ENCODE data around the gene PIAS1. TPM values are rescaled to one million over a fixed set of nuclear protein-coding genes. Genes with fewer than 3 reads are reported as not detected.

PIAS1 gene
- total RNA-seq, 4 donors from 2014 or later = 26.2 to 68.4 (median 53.1) TPM

- Histone ChIP-seq H3K4me1 (peaks cover 11 to 68% (median 63%) of the 10 kb centered on the region in 4 donors), H3K9me3 (no peaks in the 10 kb centered on the region), H3K27me3 (no peaks in the 10 kb centered on the region), H3K27ac (replicated peaks in 1 of 4) (peak overlapping the region; percentile 28 to 84 (median 49)), H3K4me3 (no peak overlapping the region), H3K36me3 (peaks cover 0 to 36% (median 27%) of the 10 kb centered on the region in 4 donors)
- WGBS = 100% methylated on average over 1 of the region's 5 CpGs
- peak; percentile 83 for DNase-seq (ENCODE audit: extremely low spot score)
- intact Hi-C loops (cut with DNase I) = no loop called here
- TF ChIP-seq, protein P1, sequence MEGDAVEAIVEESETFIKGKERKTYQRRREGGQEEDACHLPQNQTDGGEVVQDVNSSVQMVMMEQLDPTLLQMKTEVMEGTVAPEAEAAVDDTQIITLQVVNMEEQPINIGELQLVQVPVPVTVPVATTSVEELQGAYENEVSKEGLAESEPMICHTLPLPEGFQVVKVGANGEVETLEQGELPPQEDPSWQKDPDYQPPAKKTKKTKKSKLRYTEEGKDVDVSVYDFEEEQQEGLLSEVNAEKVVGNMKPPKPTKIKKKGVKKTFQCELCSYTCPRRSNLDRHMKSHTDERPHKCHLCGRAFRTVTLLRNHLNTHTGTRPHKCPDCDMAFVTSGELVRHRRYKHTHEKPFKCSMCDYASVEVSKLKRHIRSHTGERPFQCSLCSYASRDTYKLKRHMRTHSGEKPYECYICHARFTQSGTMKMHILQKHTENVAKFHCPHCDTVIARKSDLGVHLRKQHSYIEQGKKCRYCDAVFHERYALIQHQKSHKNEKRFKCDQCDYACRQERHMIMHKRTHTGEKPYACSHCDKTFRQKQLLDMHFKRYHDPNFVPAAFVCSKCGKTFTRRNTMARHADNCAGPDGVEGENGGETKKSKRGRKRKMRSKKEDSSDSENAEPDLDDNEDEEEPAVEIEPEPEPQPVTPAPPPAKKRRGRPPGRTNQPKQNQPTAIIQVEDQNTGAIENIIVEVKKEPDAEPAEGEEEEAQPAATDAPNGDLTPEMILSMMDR (IDR thresholded peaks at IDR 0.05) = no peak
- TF ChIP-seq POLR2AphosphoS5 (IDR thresholded peaks at IDR 0.05) = no peak
- no peak for TF ChIP-seq POLR2A (IDR thresholded peaks at IDR 0.05; ENCODE audit: low read depth)
- no peak for TF ChIP-seq EP300 (IDR thresholded peaks at IDR 0.05)
These were observed 138.8 kb downstream of the PIAS1 start for GRCh38 chr15:68192804-68193486.

DNA sequence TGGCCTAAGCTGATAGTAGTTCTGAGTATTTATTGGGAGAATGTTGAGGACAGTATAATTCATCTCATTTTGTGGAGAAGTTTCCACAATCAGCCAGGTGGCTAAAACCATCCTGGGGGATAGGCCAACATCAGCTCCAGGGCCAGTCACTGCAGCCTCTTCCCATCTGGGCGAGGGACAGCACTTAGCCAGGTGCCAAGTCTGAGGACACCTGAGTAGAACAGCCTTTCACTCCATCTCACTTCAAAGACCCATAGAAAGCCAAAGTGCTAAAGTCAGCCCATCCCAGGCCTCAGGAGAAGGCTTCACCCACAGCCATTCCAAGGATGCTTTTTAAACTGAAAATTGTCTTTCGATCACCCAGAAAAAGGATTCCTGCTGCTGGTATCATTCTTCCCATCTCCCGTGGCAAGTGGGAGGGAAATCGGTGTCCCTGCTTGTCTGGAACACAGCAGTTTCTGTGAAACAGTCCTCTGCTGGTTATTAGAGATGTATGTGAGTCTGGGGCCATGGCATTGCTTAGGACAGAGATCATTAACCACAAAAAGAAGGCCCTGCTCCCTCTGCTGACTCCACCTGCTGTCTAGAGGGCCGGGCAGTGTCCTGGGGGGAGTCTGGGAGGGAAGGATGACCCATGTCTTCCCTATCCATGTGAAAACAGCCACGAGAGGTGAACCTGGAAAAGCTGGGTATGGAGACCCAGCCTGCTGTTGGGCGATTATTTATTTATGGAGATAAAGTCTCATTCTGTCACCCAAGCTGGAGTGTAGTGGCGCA, 141.4 kb downstream of the PIAS1 start:
- Histone ChIP-seq H3K27ac (replicated peaks in 1 of 4) (peak overlapping the region; percentile 39 to 66 (median 50)), H3K4me1 (peaks cover 8 to 75% (median 59%) of the 10 kb centered on the region in 4 donors), H3K9me3 (no peaks in the 10 kb centered on the region), H3K36me3 (peaks cover 0 to 38% (median 29%) of the 10 kb centered on the region in 4 donors), H3K4me3 (no peak overlapping the region), H3K27me3 (no peaks in the 10 kb centered on the region)
- peak; percentile 70 for DNase-seq (ENCODE audit: extremely low spot score)
- WGBS = 88% methylated on average over 8 of the region's 8 CpGs
- intact Hi-C loops (cut with DNase I) = no loop called here
- TF ChIP-seq EP300 (IDR thresholded peaks at IDR 0.05) = no peak
- TF ChIP-seq POLR2AphosphoS5 (IDR thresholded peaks at IDR 0.05) = no peak
- no peak for TF ChIP-seq POLR2A (IDR thresholded peaks at IDR 0.05; ENCODE audit: low read depth)
- TF ChIP-seq, protein P1 (IDR thresholded peaks at IDR 0.05) = no peak

DNA sequence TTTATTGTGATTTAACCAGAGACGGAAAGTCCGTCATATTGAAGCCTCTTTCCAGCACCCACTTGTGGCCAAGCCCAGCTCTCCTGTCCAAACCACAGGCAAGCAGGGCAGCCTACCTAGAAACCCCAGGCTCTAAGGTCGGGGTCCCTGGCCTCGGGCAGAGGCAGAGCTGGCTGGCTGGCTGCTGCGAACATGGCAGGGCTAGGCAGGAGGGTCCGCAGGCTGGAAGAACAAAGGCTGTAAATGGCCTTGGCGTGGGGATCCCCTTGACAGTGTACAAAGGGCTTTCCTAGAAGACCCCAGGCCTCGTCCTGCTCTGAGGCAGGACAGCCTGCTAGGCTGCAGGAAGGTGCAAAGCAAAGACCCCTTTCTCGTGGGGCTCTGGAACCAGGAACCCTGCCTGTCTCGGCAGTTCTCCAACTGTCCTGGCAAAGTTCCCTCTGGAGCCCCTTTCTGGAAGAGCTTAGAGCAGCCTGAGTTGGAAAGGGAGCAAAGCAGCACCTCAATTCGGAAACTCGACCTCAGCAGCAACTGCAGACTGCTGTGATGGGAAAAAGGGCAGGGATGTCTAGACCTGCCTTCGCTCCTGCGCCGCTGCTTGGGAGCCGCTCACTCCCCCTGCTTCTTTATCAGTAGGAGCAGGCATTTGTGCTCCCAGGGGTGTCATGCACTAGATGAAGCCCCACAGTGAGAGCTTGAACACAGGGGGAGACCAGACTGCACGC, 142.5 kb downstream of the PIAS1 start:
- Histone ChIP-seq H3K4me1 (peaks cover 12 to 80% (median 60%) of the 10 kb centered on the region in 4 donors), H3K27ac (replicated peaks in 1 of 4) (peak overlapping the region; percentile 39 to 66 (median 50)), H3K4me3 (no peak overlapping the region), H3K9me3 (no peaks in the 10 kb centered on the region), H3K27me3 (no peaks in the 10 kb centered on the region), H3K36me3 (peaks cover 0 to 36% (median 25%) of the 10 kb centered on the region in 4 donors)
- 75% methylated on average over 17 of the region's 17 CpGs for WGBS
- intact Hi-C loops (cut with DNase I) = no loop called here
- peak; percentile 89 for DNase-seq (ENCODE audit: extremely low spot score)
- TF ChIP-seq EP300 (IDR thresholded peaks at IDR 0.05) (no peak), POLR2A (IDR thresholded peaks at IDR 0.05; ENCODE audit: low read depth) (no peak), POLR2AphosphoS5 (IDR thresholded peaks at IDR 0.05) (no peak)
- TF ChIP-seq, protein P1 (IDR thresholded peaks at IDR 0.05) = no peak

GRCh38 chr15:68197170-68197492, 143.0 kb downstream of the PIAS1 start:
- Histone ChIP-seq H3K27ac (replicated peaks in 1 of 4) (peak overlapping the region; percentile 39 to 66 (median 50)), H3K4me1 (peaks cover 12 to 80% (median 60%) of the 10 kb centered on the region in 4 donors), H3K9me3 (no peaks in the 10 kb centered on the region), H3K36me3 (peaks cover 0 to 34% (median 22%) of the 10 kb centered on the region in 4 donors), H3K27me3 (no peaks in the 10 kb centered on the region), H3K4me3 (no peak overlapping the region)
- WGBS = 95% methylated on average over 8 of the region's 8 CpGs
- intact Hi-C loops (cut with DNase I) = no loop called here
- DNase-seq (ENCODE audit: extremely low spot score) = no peak
- TF ChIP-seq POLR2AphosphoS5 (IDR thresholded peaks at IDR 0.05) (no peak), EP300 (IDR thresholded peaks at IDR 0.05) (no peak), POLR2A (IDR thresholded peaks at IDR 0.05; ENCODE audit: low read depth) (no peak)
- TF ChIP-seq, protein P1 (IDR thresholded peaks at IDR 0.05) = no peak
